Subcutaneous adipose tissue (tissue), 4 donors: ENCODE results near the gene RBFOX2. TPM values are rescaled to one million over a fixed set of nuclear protein-coding genes. Genes with fewer than 3 reads are reported as not detected.

Experiments
- CTCF ChIP-seq: fragments of 450-650 bp; IDR thresholded peaks from one replicate; pipeline ENCODE4 v1.5.1; 2016; ENCODE audit warnings: low read depth, mild to moderate bottlenecking, control low read depth, antibody characterized with exemption, moderate library complexity
- total RNA-seq, 4 donors: library from RNA; depleted of rRNA; stranded (reverse); fragments of >200 nt; gene quantifications; one replicate each; pipeline ENCODE4 v1.1.0, GENCODE V29; 2016

Gene RBFOX2
- total RNA-seq, 4 donors from 2014 or later, result 46.7 to 64.1 (median 51.5) TPM

DNA sequence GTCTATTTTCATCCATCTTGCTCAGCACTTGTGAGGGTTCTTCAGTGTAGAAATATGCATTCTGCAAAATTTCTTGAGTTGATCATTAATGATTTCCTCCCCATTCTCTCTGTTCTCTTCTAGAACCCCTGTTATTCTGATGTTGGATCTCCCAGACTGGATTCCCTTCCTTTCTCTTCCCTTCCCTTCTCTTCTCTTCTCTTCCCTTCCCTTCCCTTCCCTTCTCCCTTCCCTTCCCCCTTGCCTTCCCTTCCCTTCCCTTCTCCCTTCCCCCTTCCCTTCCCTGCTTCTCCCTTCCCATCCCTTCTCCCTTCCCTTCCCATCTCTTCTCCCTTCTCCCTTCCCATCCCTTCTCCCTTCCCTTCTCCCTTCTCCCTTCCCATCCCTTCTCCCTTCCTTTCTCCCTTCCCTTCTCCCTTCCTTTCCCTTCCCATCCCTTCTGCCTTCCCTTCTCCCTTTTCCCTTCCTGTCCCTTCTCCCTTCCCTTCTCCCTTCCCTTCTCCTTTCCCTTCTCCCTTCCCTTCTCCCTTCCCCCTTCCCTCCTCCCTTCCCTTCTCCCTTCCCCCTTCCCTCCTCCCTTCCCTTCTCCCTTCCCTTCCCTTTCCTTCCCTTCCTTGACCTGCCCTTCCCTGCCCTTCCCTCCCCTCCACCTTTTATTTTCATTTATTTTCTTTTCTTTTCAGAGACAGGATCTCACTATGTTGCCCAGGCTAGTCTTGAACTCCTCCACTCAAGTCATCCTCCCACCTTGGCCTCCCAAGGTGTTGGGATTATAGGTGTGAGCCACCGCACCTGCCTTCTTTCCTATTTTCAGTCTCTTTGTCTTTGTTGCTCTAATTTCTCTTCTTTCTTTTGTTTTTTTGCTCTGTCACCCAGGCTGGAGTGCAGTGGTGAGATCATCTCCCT lies 24.9 kb upstream of the RBFOX2 start:
- TF ChIP-seq CTCF, result no peak

DNA sequence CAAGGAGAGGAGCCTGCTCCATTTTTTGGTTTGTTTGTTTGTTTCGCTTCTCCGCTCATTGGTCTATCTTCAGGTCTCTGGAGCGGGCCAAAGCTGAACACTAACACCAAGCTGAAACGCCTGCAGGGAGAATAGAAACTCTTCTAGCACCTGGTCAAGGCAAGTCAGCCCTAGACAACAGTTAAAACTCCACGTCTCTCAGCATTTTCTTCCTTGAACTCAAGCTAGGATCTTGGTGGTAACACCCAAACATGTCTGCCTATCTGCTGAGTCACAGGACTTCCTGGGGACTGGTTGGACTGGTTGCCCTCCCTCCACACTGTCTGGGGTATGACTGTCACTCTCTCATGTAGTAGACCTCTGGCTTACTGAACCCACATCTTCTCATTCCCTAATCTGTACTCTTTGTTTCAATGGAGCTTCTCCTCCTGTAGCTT lies 23.9 kb upstream of the RBFOX2 start:
- TF ChIP-seq CTCF, result no peak

DNA sequence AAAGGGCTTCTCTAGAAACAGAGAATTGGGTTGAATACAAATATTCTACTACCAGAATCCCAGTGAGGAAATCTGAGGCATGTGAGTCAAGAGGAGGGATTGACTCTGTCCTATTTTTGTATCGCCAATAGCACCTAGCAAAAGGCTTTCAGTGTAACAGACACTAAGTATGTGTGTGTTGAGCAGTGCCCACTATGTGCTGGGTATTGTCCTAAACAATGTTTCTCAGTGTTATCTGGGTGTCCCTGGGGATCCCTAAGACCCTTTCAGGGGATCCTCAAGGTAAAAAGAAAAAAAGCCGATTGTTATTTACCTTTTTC lies 21.0 kb upstream of the RBFOX2 start:
- TF ChIP-seq CTCF, result no peak

DNA sequence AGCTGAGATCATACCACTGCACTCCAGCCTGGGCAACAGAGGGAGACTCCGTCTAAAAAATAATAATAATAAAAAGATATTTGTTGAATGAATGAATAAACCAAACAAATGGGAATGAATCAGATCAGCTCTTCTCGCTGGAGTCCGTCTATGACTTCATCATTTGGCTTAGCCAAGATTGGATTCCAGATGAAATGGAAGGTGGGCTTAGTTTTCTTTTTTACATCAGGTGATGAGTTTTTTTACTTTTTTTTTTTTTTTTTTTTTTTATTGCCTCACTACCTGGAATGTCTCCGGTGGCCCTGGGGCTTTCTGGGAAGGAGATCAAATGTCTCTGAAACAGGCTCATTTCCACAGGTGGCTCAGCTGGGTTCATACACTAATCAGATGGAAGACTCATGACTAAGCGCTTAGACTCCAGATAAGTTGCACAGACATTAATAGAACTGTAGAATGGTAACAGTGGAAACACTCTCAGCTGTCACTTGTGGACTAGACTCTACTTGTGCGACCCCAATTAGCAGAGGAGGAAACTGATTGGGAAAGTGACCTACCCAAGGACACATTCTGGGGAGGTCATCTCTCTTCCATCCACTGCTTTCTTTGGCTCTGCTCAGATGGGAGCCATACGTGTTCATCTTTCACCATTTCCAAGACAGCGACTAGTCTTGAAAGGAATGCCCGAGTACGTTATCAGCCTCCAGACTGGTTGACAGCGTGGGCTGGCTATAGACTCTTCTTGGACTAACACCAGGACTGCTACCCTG lies 20.5 kb upstream of the RBFOX2 start:
- no peak for TF ChIP-seq CTCF

- TF ChIP-seq CTCF, result no peak
Measured at GRCh38 chr22:36042240-36042639, 13.6 kb upstream of the RBFOX2 start.

DNA sequence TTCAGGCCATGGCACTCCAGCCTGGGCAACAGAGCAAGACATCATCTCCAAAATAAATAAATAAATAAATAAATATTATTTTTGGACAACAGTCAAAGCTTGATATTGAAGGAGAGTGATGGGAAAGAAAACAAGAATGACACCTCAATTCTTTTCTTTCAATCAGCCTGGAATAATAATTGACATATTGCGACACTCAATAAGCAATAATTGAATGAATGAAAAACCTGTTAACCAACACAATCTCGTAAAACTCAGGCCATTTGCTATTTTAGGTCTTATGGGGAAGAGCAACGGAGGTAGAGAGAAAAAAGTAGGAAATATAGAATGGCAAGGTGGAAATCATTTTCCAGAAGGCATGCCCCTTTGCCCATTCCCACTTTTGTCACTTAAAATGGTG lies 10.5 kb upstream of the RBFOX2 start:
- no peak for TF ChIP-seq CTCF

DNA sequence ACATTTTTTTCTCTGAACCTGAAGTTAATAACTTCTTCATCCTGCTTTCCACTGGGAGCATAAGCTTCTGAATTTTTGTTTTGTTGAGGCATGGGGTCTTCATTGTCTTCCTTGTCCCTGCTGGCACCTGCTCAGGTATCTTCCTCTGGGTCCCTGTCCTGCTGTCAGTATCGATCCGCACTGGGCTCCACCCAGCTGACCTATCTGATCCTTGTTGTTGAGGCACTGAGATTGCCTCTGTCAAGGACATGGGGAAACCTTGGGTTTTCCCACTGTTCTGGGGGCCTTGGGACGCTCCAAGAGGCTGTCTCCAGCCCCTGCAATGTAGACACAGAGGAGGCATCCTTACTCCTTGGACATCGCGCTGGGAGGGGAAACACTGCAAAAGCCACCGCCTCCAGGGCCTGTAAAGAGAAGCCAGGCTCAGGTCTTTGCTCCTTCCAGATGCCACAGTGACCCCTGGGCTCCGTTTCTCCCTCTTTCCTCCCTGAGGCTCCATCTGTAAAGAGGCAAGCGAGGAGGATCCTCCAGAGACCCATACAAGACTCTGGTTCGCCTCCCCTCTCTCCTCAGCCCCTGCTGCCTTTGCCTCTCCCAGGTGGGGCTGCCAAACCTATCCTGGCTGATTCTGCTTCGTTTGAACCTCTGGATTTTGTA lies 8.6 kb upstream of the RBFOX2 start:
- no peak for TF ChIP-seq CTCF
